ENCODE measurements around the gene DNAAF3.

Gene DNAAF3

GRCh38 chr19:55116859-55117662, 49.4 kb downstream of the DNAAF3 start, which contains the start of gene PPP1R12C:
PPP1R12C (minus strand) TSS chr19:55117637; CDS start chr19:55117543, 94 bp downstream.
- DNase-seq (ENCODE audit: low read depth, low spot score): peak; percentile 55

GRCh38 chr19:55116232-55116858, 50.1 kb downstream of the DNAAF3 start:
- peak; percentile 68 for DNase-seq (ENCODE audit: low read depth, low spot score)

GRCh38 chr19:55115446-55116065, 50.9 kb downstream of the DNAAF3 start:
- DNase-seq (ENCODE audit: low read depth, low spot score): peak; percentile 32

GRCh38 chr19:55114566-55115145, 51.8 kb downstream of the DNAAF3 start:
- DNase-seq (ENCODE audit: low read depth, low spot score): no peak

GRCh38 chr19:55113570-55114039, 52.8 kb downstream of the DNAAF3 start:
- peak; percentile 97 for DNase-seq (ENCODE audit: low read depth, low spot score)

GRCh38 chr19:55112777-55113569, 53.4 kb downstream of the DNAAF3 start:
- DNase-seq (ENCODE audit: low read depth, low spot score): peak; percentile 20

- DNase-seq (ENCODE audit: low read depth, low spot score): no peak
These were observed 54.1 kb downstream of the DNAAF3 start for GRCh38 chr19:55112246-55112776.

- DNase-seq (ENCODE audit: low read depth, low spot score): no peak
These were observed 55.1 kb downstream of the DNAAF3 start for GRCh38 chr19:55111238-55111831.

- DNase-seq (ENCODE audit: low read depth, low spot score): no peak
These were observed 56.7 kb downstream of the DNAAF3 start for GRCh38 chr19:55109527-55110291.

Measured in astrocyte of the hippocampus (primary cell).